Measurements from ENCODE around the gene INPP4B.

The INPP4B gene

GRCh38 chr4:142120921-142121320 lies 725.2 kb downstream of the INPP4B start:
- no peak for ATAC-seq (ENCODE audit: insufficient read depth, low read depth)
- Histone ChIP-seq H3K36me3 (ENCODE audit: insufficient read depth, low read length) (peaks cover 41% of the 10 kb centered on the region), H3K79me2 (ENCODE audit: insufficient read depth, low read length) (no peaks in the 10 kb centered on the region), H3K9me3 (ENCODE audit: insufficient read depth, low read length, severe bottlenecking) (no peaks in the 10 kb centered on the region), H2AFZ (ENCODE audit: low read depth, low read length) (no peak overlapping the region), H3K27ac (ENCODE audit: low read length) (no peak overlapping the region), H3K4me1 (ENCODE audit: insufficient read depth, low read length) (no peaks in the 10 kb centered on the region), H3K9ac (ENCODE audit: low read depth, low read length) (no peak overlapping the region), H3K27me3 (ENCODE audit: insufficient read depth, low read length, poor library complexity) (no peaks in the 10 kb centered on the region), H3K4me3 (ENCODE audit: low read depth in 1 of 2, low read length in 2 of 2) (no peak overlapping the region), H3K4me2 (ENCODE audit: insufficient read depth, low read length) (no peak overlapping the region), H4K20me1 (ENCODE audit: insufficient read depth, low read length) (no peaks in the 10 kb centered on the region)
- TF ChIP-seq, protein P1, sequence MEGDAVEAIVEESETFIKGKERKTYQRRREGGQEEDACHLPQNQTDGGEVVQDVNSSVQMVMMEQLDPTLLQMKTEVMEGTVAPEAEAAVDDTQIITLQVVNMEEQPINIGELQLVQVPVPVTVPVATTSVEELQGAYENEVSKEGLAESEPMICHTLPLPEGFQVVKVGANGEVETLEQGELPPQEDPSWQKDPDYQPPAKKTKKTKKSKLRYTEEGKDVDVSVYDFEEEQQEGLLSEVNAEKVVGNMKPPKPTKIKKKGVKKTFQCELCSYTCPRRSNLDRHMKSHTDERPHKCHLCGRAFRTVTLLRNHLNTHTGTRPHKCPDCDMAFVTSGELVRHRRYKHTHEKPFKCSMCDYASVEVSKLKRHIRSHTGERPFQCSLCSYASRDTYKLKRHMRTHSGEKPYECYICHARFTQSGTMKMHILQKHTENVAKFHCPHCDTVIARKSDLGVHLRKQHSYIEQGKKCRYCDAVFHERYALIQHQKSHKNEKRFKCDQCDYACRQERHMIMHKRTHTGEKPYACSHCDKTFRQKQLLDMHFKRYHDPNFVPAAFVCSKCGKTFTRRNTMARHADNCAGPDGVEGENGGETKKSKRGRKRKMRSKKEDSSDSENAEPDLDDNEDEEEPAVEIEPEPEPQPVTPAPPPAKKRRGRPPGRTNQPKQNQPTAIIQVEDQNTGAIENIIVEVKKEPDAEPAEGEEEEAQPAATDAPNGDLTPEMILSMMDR (IDR thresholded peaks at IDR 0.05; ENCODE audit: borderline replicate concordance, extremely low read depth, low read length, poor library complexity, severe bottlenecking) = no peak
- TF ChIP-seq EZH2 (IDR thresholded peaks at IDR 0.05; ENCODE audit: borderline replicate concordance, low read depth, low read length, severe bottlenecking) = no peak
- no peak for DNase-seq

- ATAC-seq (ENCODE audit: insufficient read depth, low read depth) (no peak), DNase-seq (no peak)
- no peaks in the 10 kb centered on the region for H3K27me3 ChIP-seq (ENCODE audit: insufficient read depth, low read length, poor library complexity)
- H4K20me1 ChIP-seq (ENCODE audit: insufficient read depth, low read length) = no peaks in the 10 kb centered on the region
- H3K36me3 ChIP-seq (ENCODE audit: insufficient read depth, low read length) = peaks cover 39% of the 10 kb centered on the region
- no peak for TF ChIP-seq EZH2 (IDR thresholded peaks at IDR 0.05; ENCODE audit: borderline replicate concordance, low read depth, low read length, severe bottlenecking)
- TF ChIP-seq, protein P1 (IDR thresholded peaks at IDR 0.05; ENCODE audit: borderline replicate concordance, extremely low read depth, low read length, poor library complexity, severe bottlenecking) = no peak
- no peak overlapping the region for H2AFZ ChIP-seq (ENCODE audit: low read depth, low read length)
- no peak overlapping the region for H3K27ac ChIP-seq (ENCODE audit: low read length)
- no peak overlapping the region for H3K9ac ChIP-seq (ENCODE audit: low read depth, low read length)
- no peaks in the 10 kb centered on the region for H3K79me2 ChIP-seq (ENCODE audit: insufficient read depth, low read length)
- H3K4me3 ChIP-seq (ENCODE audit: low read depth in 1 of 2, low read length in 2 of 2) = no peak overlapping the region
- no peaks in the 10 kb centered on the region for H3K4me1 ChIP-seq (ENCODE audit: insufficient read depth, low read length)
- H3K4me2 ChIP-seq (ENCODE audit: insufficient read depth, low read length) = no peak overlapping the region
- no peaks in the 10 kb centered on the region for H3K9me3 ChIP-seq (ENCODE audit: insufficient read depth, low read length, severe bottlenecking)
Measured at GRCh38 chr4:142112451-142112850, 733.6 kb downstream of the INPP4B start.

DNA sequence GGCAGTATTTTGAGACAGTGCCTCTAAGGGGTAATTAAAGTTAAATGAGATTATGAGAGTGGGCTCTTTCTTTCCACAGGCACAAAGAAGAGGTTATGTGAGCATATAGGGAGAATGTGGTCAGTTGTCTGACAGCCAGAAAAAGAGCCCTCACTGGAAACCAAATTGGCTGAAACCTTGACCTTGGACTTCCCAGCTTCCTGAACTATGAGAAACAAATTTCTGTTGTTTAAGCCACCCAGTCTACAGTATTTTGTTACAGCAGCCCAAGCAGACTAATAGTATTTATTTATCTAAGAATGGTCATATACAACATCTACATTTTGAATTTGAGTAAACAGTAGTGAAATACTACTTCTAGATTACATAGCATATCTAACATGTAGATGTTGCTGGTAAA lies 736.0 kb downstream of the INPP4B start:
- Histone ChIP-seq H3K9ac (ENCODE audit: low read depth, low read length) (no peak overlapping the region), H3K79me2 (ENCODE audit: insufficient read depth, low read length) (no peaks in the 10 kb centered on the region), H3K27ac (ENCODE audit: low read length) (no peak overlapping the region), H3K4me2 (ENCODE audit: insufficient read depth, low read length) (no peak overlapping the region), H3K9me3 (ENCODE audit: insufficient read depth, low read length, severe bottlenecking) (no peaks in the 10 kb centered on the region), H3K36me3 (ENCODE audit: insufficient read depth, low read length) (peaks cover 39% of the 10 kb centered on the region), H3K4me1 (ENCODE audit: insufficient read depth, low read length) (no peaks in the 10 kb centered on the region), H2AFZ (ENCODE audit: low read depth, low read length) (no peak overlapping the region), H3K4me3 (ENCODE audit: low read depth in 1 of 2, low read length in 2 of 2) (no peak overlapping the region), H4K20me1 (ENCODE audit: insufficient read depth, low read length) (no peaks in the 10 kb centered on the region), H3K27me3 (ENCODE audit: insufficient read depth, low read length, poor library complexity) (no peaks in the 10 kb centered on the region)
- TF ChIP-seq, protein P1 (IDR thresholded peaks at IDR 0.05; ENCODE audit: borderline replicate concordance, extremely low read depth, low read length, poor library complexity, severe bottlenecking) = no peak
- TF ChIP-seq EZH2 (IDR thresholded peaks at IDR 0.05; ENCODE audit: borderline replicate concordance, low read depth, low read length, severe bottlenecking) = no peak
- DNase-seq = no peak
- ATAC-seq (ENCODE audit: insufficient read depth, low read depth) = no peak

DNA sequence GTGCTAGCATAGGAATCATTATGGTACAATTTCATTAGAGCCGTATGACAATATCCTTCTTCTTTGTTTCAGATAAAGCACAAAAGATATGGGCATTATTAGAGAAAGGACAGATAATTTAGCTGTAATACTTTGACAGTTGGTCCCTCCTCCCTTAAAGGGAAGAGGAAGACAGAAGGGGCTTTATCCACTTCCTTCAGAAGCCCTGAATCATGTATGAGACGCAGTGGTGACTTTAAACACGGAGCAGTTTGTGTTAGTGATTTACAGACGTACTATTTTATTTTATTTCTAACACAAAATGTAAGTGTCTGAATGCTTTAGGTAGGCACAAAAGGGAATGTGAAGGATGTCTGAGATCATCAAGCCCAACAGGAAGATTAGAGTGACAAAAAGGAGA lies 742.1 kb downstream of the INPP4B start:
- H2AFZ ChIP-seq (ENCODE audit: low read depth, low read length) = no peak overlapping the region
- no peak overlapping the region for H3K4me3 ChIP-seq (ENCODE audit: low read depth in 1 of 2, low read length in 2 of 2)
- no peaks in the 10 kb centered on the region for H3K9me3 ChIP-seq (ENCODE audit: insufficient read depth, low read length, severe bottlenecking)
- no peak overlapping the region for H3K4me2 ChIP-seq (ENCODE audit: insufficient read depth, low read length)
- H3K27me3 ChIP-seq (ENCODE audit: insufficient read depth, low read length, poor library complexity) = no peaks in the 10 kb centered on the region
- ATAC-seq (ENCODE audit: insufficient read depth, low read depth) (no peak), DNase-seq (no peak)
- no peaks in the 10 kb centered on the region for H3K4me1 ChIP-seq (ENCODE audit: insufficient read depth, low read length)
- no peaks in the 10 kb centered on the region for H4K20me1 ChIP-seq (ENCODE audit: insufficient read depth, low read length)
- no peak overlapping the region for H3K27ac ChIP-seq (ENCODE audit: low read length)
- TF ChIP-seq, protein P1 (IDR thresholded peaks at IDR 0.05; ENCODE audit: borderline replicate concordance, extremely low read depth, low read length, poor library complexity, severe bottlenecking) = no peak
- no peak for TF ChIP-seq EZH2 (IDR thresholded peaks at IDR 0.05; ENCODE audit: borderline replicate concordance, low read depth, low read length, severe bottlenecking)
- peaks cover 10% of the 10 kb centered on the region; the same call in 1 of the 2 replicates for H3K36me3 ChIP-seq (ENCODE audit: insufficient read depth, low read length)
- H3K9ac ChIP-seq (ENCODE audit: low read depth, low read length) = no peak overlapping the region
- H3K79me2 ChIP-seq (ENCODE audit: insufficient read depth, low read length) = no peaks in the 10 kb centered on the region

Data from DND-41 (cell line).